Daoy (cell line): ENCODE data around the gene EZH1. TPM values are rescaled to one million over a fixed set of nuclear protein-coding genes. Genes with fewer than 3 reads are reported as not detected.
A peak's percentile ranks its signal among the peaks of the same experiment; 100 is the strongest.
"Not testable (repeated sequence)": the region's sequence is repeated elsewhere in the genome, so short reads cannot be mapped to it uniquely, and the experiment has no call there.

Experiments used
- DNase-seq: peaks from one replicate; pipeline ENCODE4 v3.0.0-alpha.2; 2015; ENCODE audit warnings: low read depth
- total RNA-seq: library from RNA; depleted of rRNA; stranded (reverse); fragments of >200 nt; shearing (Covaris generic); gene quantifications from 2 replicates; pipeline ENCODE4 v1.2.3, GENCODE V29; 2014

EZH1 gene
- total RNA-seq, 1 experiment from 2014 or later, result 6.8 TPM

GRCh38 chr17:42772945-42773289, 28.1 kb upstream of the EZH1 start:
- no peak for DNase-seq

- DNase-seq, result not testable (repeated sequence)
These were observed 25.1 kb upstream of the EZH1 start for GRCh38 chr17:42769964-42770363.

- DNase-seq, result not testable (repeated sequence)
These were observed 23.2 kb upstream of the EZH1 start for GRCh38 chr17:42768006-42768405.

GRCh38 chr17:42767512-42767911, 22.7 kb upstream of the EZH1 start:
- DNase-seq, result no peak

- DNase-seq, result no peak
These were observed 21.3 kb upstream of the EZH1 start for GRCh38 chr17:42766124-42766523.

GRCh38 chr17:42761638-42762037, 16.8 kb upstream of the EZH1 start:
- DNase-seq, result no peak

- peak; percentile 38 for DNase-seq
These were observed 16.1 kb upstream of the EZH1 start, which contains the start of gene RAMP2 for GRCh38 chr17:42760652-42761581. Gene RAMP2 (plus strand): TSS chr17:42761227. CDS start chr17:42761262, 35 bp downstream.

- DNase-seq, result no peak
These were observed 15.3 kb upstream of the EZH1 start for GRCh38 chr17:42759982-42760651.

GRCh38 chr17:42754782-42755181, 9.9 kb upstream of the EZH1 start:
- DNase-seq, result peak; percentile 32

- DNase-seq, result no peak
These were observed 6.8 kb upstream of the EZH1 start for GRCh38 chr17:42751628-42752027.

GRCh38 chr17:42750739-42751344, 6.0 kb upstream of the EZH1 start:
- no peak for DNase-seq

GRCh38 chr17:42748908-42749798, 4.3 kb upstream of the EZH1 start:
- DNase-seq, result no peak

GRCh38 chr17:42748202-42748907, 3.5 kb upstream of the EZH1 start:
- no peak for DNase-seq

GRCh38 chr17:42744283-42744805, 496 bp downstream of the EZH1 start:
- peak; percentile 62 for DNase-seq

- no peak for DNase-seq
These were observed 1.1 kb downstream of the EZH1 start for GRCh38 chr17:42743595-42744282.

GRCh38 chr17:42742916-42743315, 1.9 kb downstream of the EZH1 start:
- not testable (repeated sequence) for DNase-seq

- DNase-seq, result no peak
These were observed 4.1 kb downstream of the EZH1 start for GRCh38 chr17:42740699-42741098.

- DNase-seq, result no peak
These were observed 19.7 kb downstream of the EZH1 start for GRCh38 chr17:42725143-42725542.

- no peak for DNase-seq
These were observed 21.2 kb downstream of the EZH1 start for GRCh38 chr17:42723636-42724035.

GRCh38 chr17:42720996-42721583, 23.8 kb downstream of the EZH1 start:
- peak; percentile 33 for DNase-seq
